Measurements from ENCODE around the gene ARSI. TPM values are rescaled to one million over a fixed set of nuclear protein-coding genes. Genes with fewer than 3 reads are reported as not detected.

The ARSI gene
- total RNA-seq, 1 donor from 2014 or later = 4.2 TPM

- Histone ChIP-seq H2AFZ (replicated peaks) (no peak overlapping the region), H3K36me3 (no peaks in the 10 kb centered on the region), H4K20me1 (ENCODE audit: low read depth) (no peaks in the 10 kb centered on the region), H3K9ac (no peak overlapping the region), H3K27me3 (no peaks in the 10 kb centered on the region), H3K27ac (no peak overlapping the region), H3K79me2 (ENCODE audit: low read depth) (no peaks in the 10 kb centered on the region), H3K9me3 (ENCODE audit: low read depth) (no peaks in the 10 kb centered on the region), H3F3A (ENCODE audit: low read depth) (peaks cover 6% of the 10 kb centered on the region), H3K4me1 (peaks cover 22% of the 10 kb centered on the region), H3K4me3 (no peak overlapping the region), H3K4me2 (no peak overlapping the region)
- no peak for DNase-seq (ENCODE audit: low spot score)
- no peaks in the 10 kb centered on the region for H3K9me3 Mint-ChIP-seq
- H3K4me1 Mint-ChIP-seq = peaks cover 41% of the 10 kb centered on the region
- TF ChIP-seq EZH2phosphoT487 (IDR thresholded peaks at IDR 0.05) (no peak), EZH2 (IDR thresholded peaks at IDR 0.05) (no peak), CTCF (IDR thresholded peaks at IDR 0.05) (no peak)
- H3K36me3 Mint-ChIP-seq = no peaks in the 10 kb centered on the region
- H3K27me3 Mint-ChIP-seq (ENCODE audit: insufficient read depth, low read depth) = peaks cover 6% of the 10 kb centered on the region
- no peak overlapping the region for H3K4me3 Mint-ChIP-seq
- H3K27ac Mint-ChIP-seq = no peak overlapping the region
These were observed 41.5 kb downstream of the ARSI start for GRCh38 chr5:150261231-150261630.

- H3K36me3 Mint-ChIP-seq = no peaks in the 10 kb centered on the region
- H3K4me3 Mint-ChIP-seq = peak overlapping the region; percentile 19
- peak; percentile 64 for DNase-seq (ENCODE audit: low spot score)
- H3K4me2 ChIP-seq = no peak overlapping the region
- H3K9ac ChIP-seq = no peak overlapping the region
- no peaks in the 10 kb centered on the region for H4K20me1 ChIP-seq (ENCODE audit: low read depth)
- H3K27me3 ChIP-seq = no peaks in the 10 kb centered on the region
- H2AFZ ChIP-seq (replicated peaks) = no peak overlapping the region
- H3K9me3 ChIP-seq (ENCODE audit: low read depth) = no peaks in the 10 kb centered on the region
- H3K36me3 ChIP-seq = no peaks in the 10 kb centered on the region
- H3F3A ChIP-seq (ENCODE audit: low read depth) = peaks cover 10% of the 10 kb centered on the region
- peaks cover 9% of the 10 kb centered on the region for H3K27me3 Mint-ChIP-seq (ENCODE audit: insufficient read depth, low read depth)
- peaks cover 53% of the 10 kb centered on the region for H3K4me1 Mint-ChIP-seq
- H3K4me1 ChIP-seq = peaks cover 30% of the 10 kb centered on the region
- H3K27ac ChIP-seq = no peak overlapping the region
- no peaks in the 10 kb centered on the region for H3K9me3 Mint-ChIP-seq
- no peaks in the 10 kb centered on the region for H3K79me2 ChIP-seq (ENCODE audit: low read depth)
- peak overlapping the region; percentile 79 for H3K27ac Mint-ChIP-seq
- H3K4me3 ChIP-seq = no peak overlapping the region
- TF ChIP-seq EZH2 (IDR thresholded peaks at IDR 0.05) (no peak), EZH2phosphoT487 (IDR thresholded peaks at IDR 0.05) (no peak), CTCF (IDR thresholded peaks at IDR 0.05) (no peak)
These were observed 44.6 kb downstream of the ARSI start for GRCh38 chr5:150258130-150258529.

GRCh38 chr5:150257424-150257823 is 45.3 kb downstream of the ARSI start:
- peaks cover 10% of the 10 kb centered on the region for H3F3A ChIP-seq (ENCODE audit: low read depth)
- H3K27me3 Mint-ChIP-seq (ENCODE audit: insufficient read depth, low read depth) = peaks cover 9% of the 10 kb centered on the region
- H3K27ac ChIP-seq = no peak overlapping the region

More at GRCh38 chr5:150257424-150257823, 45.3 kb downstream of the ARSI start:
- no peak for TF ChIP-seq CTCF (IDR thresholded peaks at IDR 0.05)
- no peak for TF ChIP-seq EZH2phosphoT487 (IDR thresholded peaks at IDR 0.05)
- no peak for TF ChIP-seq EZH2 (IDR thresholded peaks at IDR 0.05)
- Histone ChIP-seq H3K9me3 (ENCODE audit: low read depth) (no peaks in the 10 kb centered on the region), H3K4me2 (no peak overlapping the region), H4K20me1 (ENCODE audit: low read depth) (no peaks in the 10 kb centered on the region), H3K36me3 (no peaks in the 10 kb centered on the region), H3K9ac (no peak overlapping the region), H3K27me3 (no peaks in the 10 kb centered on the region), H3K4me3 (no peak overlapping the region), H3K79me2 (ENCODE audit: low read depth) (no peaks in the 10 kb centered on the region), H2AFZ (replicated peaks) (no peak overlapping the region), H3K4me1 (peaks cover 30% of the 10 kb centered on the region)
- Mint-ChIP-seq H3K27ac (no peak overlapping the region), H3K36me3 (no peaks in the 10 kb centered on the region), H3K9me3 (no peaks in the 10 kb centered on the region), H3K4me1 (peaks cover 53% of the 10 kb centered on the region), H3K4me3 (no peak overlapping the region)
- no peak for DNase-seq (ENCODE audit: low spot score)

All from neural progenitor cell (in vitro differentiated cells).